Activated T-cell treated with anti-CD3 and anti-CD28 coated beads, Interleukin-2, amount 50 U/mL, for 72 hours (primary cell): ENCODE data around the gene RTCB. TPM values are rescaled to one million over a fixed set of nuclear protein-coding genes. Genes with fewer than 3 reads are reported as not detected.
A peak's percentile ranks its signal among the peaks of the same experiment; 100 is the strongest.

Source experiments
- ATAC-seq, 2 donors: fragments of 150-1000 bp; cut with Tn5 transposase; replicated peaks in 1 of 2; 2 replicates each; pipeline ENCODE4 v1.10.0; 2021; ENCODE audit warnings: moderate library complexity in 2 of 2, mild to moderate bottlenecking in 1 of 2
- DNase-seq, 2 donors: peaks; one replicate each; pipeline ENCODE4 v3.0.0; 2021 to 2022; ENCODE audit warnings: mixed read lengths in 1 of 2
- H3K27ac Mint-ChIP-seq: one replicate; pipeline ENCODE4 v1.8.0; 2022; ENCODE audit warnings: mild to moderate bottlenecking, moderate library complexity, mixed read lengths
- H3K27me3 Mint-ChIP-seq: one replicate; pipeline ENCODE4 v1.8.0; 2022; ENCODE audit warnings: low read depth, mixed read lengths
- H3K36me3 Mint-ChIP-seq, 2 donors: one replicate each; pipeline ENCODE4 v1.8.0; 2022; ENCODE audit warnings: mixed read lengths in 2 of 2, mild to moderate bottlenecking in 1 of 2; ENCODE audit not compliant: insufficient read depth in 2 of 2
- H3K4me1 Mint-ChIP-seq: one replicate; pipeline ENCODE4 v1.8.0; 2022; ENCODE audit warnings: low read depth, mixed read lengths
- H3K4me3 Mint-ChIP-seq, 2 donors: one replicate each; pipeline ENCODE4 v1.8.0; 2022; ENCODE audit warnings: mild to moderate bottlenecking in 2 of 2, mixed read lengths in 2 of 2, moderate library complexity in 2 of 2
- H3K9me3 Mint-ChIP-seq, 2 donors: one replicate each; pipeline ENCODE4 v1.8.0; 2022; ENCODE audit warnings: mixed read lengths in 2 of 2
- total RNA-seq, 2 donors: library from RNA; stranded (reverse); gene quantifications; one replicate each; pipeline ENCODE4 v1.2.3, GENCODE V29; 2022

RTCB gene
- total RNA-seq = 100 to 1,000 TPM; 106 to 107 TPM

DNA sequence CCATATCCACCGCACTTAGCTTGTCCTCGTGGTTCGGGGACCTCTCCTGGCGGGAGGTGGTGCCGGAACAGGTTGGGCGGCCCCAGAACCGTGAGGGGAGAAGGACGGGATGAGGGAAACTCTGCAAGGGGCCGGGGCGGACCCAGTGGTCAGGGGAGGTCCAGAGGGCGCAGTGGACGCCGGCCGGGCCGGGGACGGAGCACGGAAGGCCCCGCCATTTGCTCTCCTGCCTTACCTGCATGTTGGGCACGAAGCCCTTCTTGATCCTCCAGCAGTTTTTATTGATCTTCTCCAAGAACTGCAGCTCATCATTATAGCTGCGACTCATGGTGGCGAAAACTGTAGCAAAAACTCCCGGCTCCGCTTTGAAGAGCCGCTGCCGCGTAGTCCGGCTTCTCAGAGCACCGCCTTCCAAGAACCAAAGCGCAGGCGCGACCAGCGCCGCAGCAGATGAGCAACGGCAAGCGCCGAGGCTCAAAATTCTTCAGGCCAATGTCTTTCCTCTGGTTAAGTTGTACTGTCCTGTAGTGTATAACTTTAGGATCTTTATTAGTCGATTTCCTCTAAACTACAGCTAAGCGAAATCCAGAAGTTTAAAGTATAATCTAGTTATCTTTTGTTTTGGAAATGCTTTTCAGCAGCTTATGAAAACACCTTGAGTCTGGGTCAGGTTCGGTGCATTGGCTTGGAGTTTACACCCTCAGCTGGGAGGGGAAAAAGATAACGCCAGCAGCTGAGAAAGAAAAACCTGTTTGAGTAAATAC is at the start of gene RTCB:
TSS of gene RTCB (minus strand) at position 419 of the 764 bp plus-strand sequence. CDS start at position 328, 91 bp downstream.
- H3K36me3 Mint-ChIP-seq = peaks cover 3 to 12% of the 10 kb centered on the region in 2 donors
- DNase-seq = peak; percentile 92 to 93
- peaks cover 42% of the 10 kb centered on the region for H3K4me1 Mint-ChIP-seq
- H3K4me3 Mint-ChIP-seq = peak within 1 kb of the TSS; percentile 96 to 97
- no peaks in the 10 kb centered on the region for H3K9me3 Mint-ChIP-seq
- peak; percentile 87 to 89 for ATAC-seq
- peaks cover 4% of the 10 kb centered on the region for H3K27me3 Mint-ChIP-seq
- peak within 1 kb of the TSS; percentile 96 for H3K27ac Mint-ChIP-seq

- Mint-ChIP-seq H3K36me3 (no peaks in the 10 kb centered on the region), H3K27me3 (peaks cover 65% of the 10 kb centered on the region), H3K4me3 (no peak overlapping the region), H3K4me1 (no peaks in the 10 kb centered on the region), H3K27ac (no peak overlapping the region), H3K9me3 (no peaks in the 10 kb centered on the region)
- DNase-seq = no peak
- ATAC-seq = no peak
Measured at GRCh38 chr22:32457031-32457430, 45.0 kb upstream of the RTCB start.

DNA sequence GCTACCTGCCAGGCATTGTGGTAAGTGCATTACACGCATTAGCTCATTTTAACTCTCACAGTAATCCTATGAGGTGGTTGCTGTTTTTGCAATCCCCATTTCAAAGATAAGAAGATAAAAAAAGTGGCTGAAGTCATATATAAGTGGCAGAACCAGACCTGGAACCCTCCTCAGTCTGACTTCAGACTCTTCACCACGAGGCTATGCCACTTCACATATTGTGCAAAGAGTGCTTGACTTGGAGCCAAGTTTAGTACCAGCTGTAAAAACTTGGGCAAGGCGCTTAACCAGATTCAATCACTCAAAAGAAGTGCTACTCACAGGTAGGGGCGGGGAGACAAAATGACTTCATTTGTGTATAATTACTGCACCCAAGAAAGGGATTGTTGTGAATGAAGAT is 36.9 kb upstream of the RTCB start:
- ATAC-seq = no peak
- Mint-ChIP-seq H3K27me3 (peaks cover 17% of the 10 kb centered on the region), H3K9me3 (no peaks in the 10 kb centered on the region), H3K36me3 (no peaks in the 10 kb centered on the region), H3K4me1 (no peaks in the 10 kb centered on the region), H3K27ac (no peak overlapping the region), H3K4me3 (no peak overlapping the region)
- DNase-seq = no peak

DNA sequence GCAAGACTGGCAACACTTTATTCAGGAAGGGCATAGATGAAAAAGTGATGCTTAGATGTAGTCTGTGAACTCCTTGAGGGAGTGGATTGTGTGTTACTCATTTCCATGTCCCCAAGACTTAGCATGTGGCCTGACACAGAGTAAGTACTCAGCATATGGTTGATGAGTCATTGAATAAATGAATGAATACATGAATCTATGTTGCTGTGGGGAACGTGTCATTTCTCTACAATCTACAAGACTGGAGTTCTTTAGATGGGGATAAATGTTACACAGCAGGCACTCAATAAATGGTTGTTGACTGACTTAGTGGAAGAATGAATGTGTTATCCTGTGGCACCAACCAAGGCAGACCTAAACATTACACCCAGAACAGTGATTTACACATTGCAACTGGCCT is 34.3 kb upstream of the RTCB start:
- Mint-ChIP-seq H3K27ac (no peak overlapping the region), H3K4me3 (no peak overlapping the region), H3K4me1 (no peaks in the 10 kb centered on the region), H3K36me3 (no peaks in the 10 kb centered on the region), H3K27me3 (peaks cover 9% of the 10 kb centered on the region), H3K9me3 (no peaks in the 10 kb centered on the region)
- ATAC-seq (peak; percentile 81 to 93), DNase-seq (no peak)

- H3K4me1 Mint-ChIP-seq = no peaks in the 10 kb centered on the region
- H3K4me3 Mint-ChIP-seq = no peak overlapping the region
- H3K27me3 Mint-ChIP-seq = peaks cover 9% of the 10 kb centered on the region
- DNase-seq = peak; percentile 4 to 14
- no peaks in the 10 kb centered on the region for H3K9me3 Mint-ChIP-seq
- no peak overlapping the region for H3K27ac Mint-ChIP-seq
- H3K36me3 Mint-ChIP-seq = no peaks in the 10 kb centered on the region
- ATAC-seq = no peak
Measured at GRCh38 chr22:32444068-32444467, 32.0 kb upstream of the RTCB start.

DNA sequence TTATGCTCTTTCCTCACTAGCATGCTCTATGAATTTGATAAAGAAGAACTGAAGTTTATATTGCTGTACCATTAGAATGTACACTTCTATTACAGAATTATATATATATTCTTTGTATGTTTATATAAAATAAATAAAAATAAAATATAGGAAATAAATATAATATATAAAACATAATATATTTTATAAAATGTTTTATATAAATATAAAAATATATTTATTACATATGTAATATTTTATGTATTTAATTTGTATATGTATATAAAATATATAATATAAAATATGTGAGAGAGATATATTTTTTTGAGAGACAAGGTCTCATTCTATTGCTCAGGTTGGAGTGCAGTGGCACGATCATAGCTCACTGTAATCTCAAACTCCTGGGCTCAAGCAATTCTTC is 18.3 kb upstream of the RTCB start:
- no peaks in the 10 kb centered on the region for H3K9me3 Mint-ChIP-seq
- no peak overlapping the region for H3K4me3 Mint-ChIP-seq
- peaks cover 8% of the 10 kb centered on the region for H3K4me1 Mint-ChIP-seq
- H3K27me3 Mint-ChIP-seq = peaks cover 9% of the 10 kb centered on the region
- no peak for ATAC-seq
- DNase-seq = no peak
- no peak overlapping the region for H3K27ac Mint-ChIP-seq
- H3K36me3 Mint-ChIP-seq = no peaks in the 10 kb centered on the region

GRCh38 chr22:32426881-32427280 is 14.8 kb upstream of the RTCB start:
- H3K27me3 Mint-ChIP-seq = peaks cover 25% of the 10 kb centered on the region
- DNase-seq (no peak), ATAC-seq (no peak)
- H3K36me3 Mint-ChIP-seq = no peaks in the 10 kb centered on the region
- no peak overlapping the region for H3K4me3 Mint-ChIP-seq
- no peak overlapping the region for H3K27ac Mint-ChIP-seq
- peaks cover 8% of the 10 kb centered on the region for H3K4me1 Mint-ChIP-seq
- no peaks in the 10 kb centered on the region for H3K9me3 Mint-ChIP-seq

DNA sequence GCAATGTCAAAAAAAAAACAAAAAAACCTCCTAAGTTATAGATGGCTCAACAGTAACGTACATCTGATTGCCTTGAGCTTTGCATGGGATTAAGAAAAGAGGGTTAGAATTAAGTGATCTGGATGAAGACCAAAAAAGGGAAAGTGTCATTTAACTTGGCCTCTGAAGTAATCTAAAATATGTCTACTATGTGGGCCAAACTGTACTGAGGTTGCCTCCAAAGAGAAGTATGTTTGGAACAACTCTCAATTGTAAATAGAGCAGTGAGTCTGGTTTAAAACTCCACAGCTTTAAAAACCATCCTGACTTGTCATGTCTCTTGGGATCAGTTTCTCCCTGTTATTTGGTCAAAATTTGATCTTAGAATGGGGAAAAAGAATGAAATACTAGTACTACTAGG is 11.6 kb upstream of the RTCB start:
- Mint-ChIP-seq H3K36me3 (no peaks in the 10 kb centered on the region), H3K9me3 (no peaks in the 10 kb centered on the region), H3K27ac (no peak overlapping the region), H3K4me1 (peaks cover 8% of the 10 kb centered on the region), H3K4me3 (no peak overlapping the region), H3K27me3 (peaks cover 44% of the 10 kb centered on the region)
- no peak for ATAC-seq
- no peak for DNase-seq

DNA sequence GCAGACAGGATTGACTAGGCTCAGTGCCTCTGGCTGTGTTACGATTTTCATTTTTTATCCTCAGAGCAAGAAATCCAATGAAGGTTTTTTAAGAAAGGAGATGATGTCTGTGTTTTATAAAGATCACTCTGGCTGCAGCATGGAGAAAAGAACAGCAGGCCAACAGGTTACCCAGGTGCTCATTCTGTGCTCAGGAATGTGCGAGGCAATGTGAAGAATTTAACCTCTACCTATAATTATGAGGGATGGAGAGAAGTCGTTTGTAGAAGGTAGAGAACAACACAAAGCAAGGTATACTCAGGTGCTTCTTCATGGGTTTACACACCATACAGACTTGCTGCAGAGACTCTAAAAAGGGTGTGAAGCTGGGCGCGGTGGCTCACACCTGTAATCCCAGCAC is 10.0 kb upstream of the RTCB start:
- Mint-ChIP-seq H3K36me3 (no peaks in the 10 kb centered on the region), H3K4me3 (no peak overlapping the region), H3K27ac (no peak overlapping the region), H3K4me1 (no peaks in the 10 kb centered on the region), H3K9me3 (no peaks in the 10 kb centered on the region), H3K27me3 (peaks cover 37% of the 10 kb centered on the region)
- ATAC-seq (no peak), DNase-seq (no peak)

DNA sequence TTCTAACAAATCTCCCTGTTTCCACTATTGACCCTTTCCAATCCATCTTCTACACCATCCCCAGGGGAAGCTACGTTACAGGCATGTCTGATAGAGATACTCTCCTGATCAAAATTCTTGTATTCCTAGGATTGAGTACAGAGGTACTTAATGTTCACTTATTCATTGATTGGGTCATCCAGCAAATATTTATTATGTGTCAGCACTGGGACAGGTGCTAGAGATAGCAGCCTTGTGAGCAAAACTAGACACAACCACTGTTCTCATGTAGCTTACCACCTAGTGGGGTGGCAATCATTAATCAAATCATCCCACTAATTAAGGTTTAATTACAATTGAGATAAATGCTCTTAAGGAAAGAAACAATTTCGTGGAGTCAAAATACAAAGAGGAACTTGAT is 9.4 kb upstream of the RTCB start:
- no peak for DNase-seq
- Mint-ChIP-seq H3K9me3 (no peaks in the 10 kb centered on the region), H3K36me3 (no peaks in the 10 kb centered on the region), H3K27ac (no peak overlapping the region), H3K4me1 (no peaks in the 10 kb centered on the region), H3K4me3 (no peak overlapping the region), H3K27me3 (peaks cover 42% of the 10 kb centered on the region)
- no peak for ATAC-seq

- H3K27ac Mint-ChIP-seq = no peak overlapping the region
- ATAC-seq = no peak
Measured at GRCh38 chr22:32417906-32418305, 5.9 kb upstream of the RTCB start.

DNA sequence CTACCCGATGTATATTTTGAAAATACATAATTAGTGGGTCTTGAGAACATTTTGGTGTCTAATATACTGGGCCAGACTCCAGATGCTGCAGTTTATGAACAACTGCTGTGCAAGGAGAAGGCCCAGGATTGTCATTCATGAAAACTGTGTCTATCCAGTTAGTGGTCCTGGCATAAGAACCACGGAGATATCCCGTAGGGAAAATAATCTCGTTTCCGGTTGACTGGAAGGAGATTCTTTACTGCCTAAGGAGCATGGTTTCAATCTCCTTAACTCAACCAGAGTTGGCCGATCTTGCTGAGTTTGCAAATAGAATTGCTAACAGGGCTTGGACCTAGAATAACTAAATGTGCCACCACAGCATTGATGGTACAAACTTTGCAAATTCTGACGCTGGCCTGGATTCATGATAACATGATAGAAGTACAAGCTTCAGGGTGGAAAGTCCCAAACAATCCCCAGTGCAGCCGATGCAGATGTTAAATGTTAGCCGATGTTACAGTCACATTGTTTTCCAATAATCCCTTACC is 4.6 kb upstream of the RTCB start:
- H3K27me3 Mint-ChIP-seq = peaks cover 21% of the 10 kb centered on the region
- H3K27ac Mint-ChIP-seq = no peak overlapping the region
- no peak for DNase-seq
- H3K9me3 Mint-ChIP-seq = no peaks in the 10 kb centered on the region
- no peak overlapping the region for H3K4me3 Mint-ChIP-seq
- peaks cover 8% of the 10 kb centered on the region for H3K4me1 Mint-ChIP-seq
- H3K36me3 Mint-ChIP-seq = peaks cover 2% of the 10 kb centered on the region in 2 donors
- no peak for ATAC-seq

More at GRCh38 chr22:32417906-32418305, 5.9 kb upstream of the RTCB start:
- no peak overlapping the region for H3K4me3 Mint-ChIP-seq
- H3K27me3 Mint-ChIP-seq = peaks cover 34% of the 10 kb centered on the region
- no peak for DNase-seq
- no peaks in the 10 kb centered on the region for H3K36me3 Mint-ChIP-seq
- no peaks in the 10 kb centered on the region for H3K9me3 Mint-ChIP-seq
- peaks cover 8% of the 10 kb centered on the region for H3K4me1 Mint-ChIP-seq

DNA sequence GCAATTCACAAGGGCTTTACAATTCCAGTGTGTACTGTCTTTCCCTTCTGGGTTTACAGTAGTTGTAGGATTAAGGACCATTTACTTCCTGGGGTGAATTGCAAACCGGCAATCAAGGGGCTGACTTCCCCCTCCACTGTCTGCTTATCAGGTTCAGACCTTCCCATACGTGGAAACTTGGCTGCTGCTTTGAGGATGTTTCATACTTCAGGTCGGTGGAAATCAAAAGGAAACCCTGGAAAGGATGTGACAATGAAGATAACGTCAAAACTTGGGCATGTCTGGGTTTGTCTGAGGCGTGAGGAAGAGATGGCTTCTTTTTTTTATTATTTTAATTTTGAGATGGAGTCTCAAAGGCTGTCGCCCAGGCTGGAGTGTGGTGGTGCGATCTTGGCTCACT is 2.1 kb upstream of the RTCB start:
- H3K36me3 Mint-ChIP-seq = peaks cover 2 to 3% of the 10 kb centered on the region in 2 donors
- H3K27ac Mint-ChIP-seq = no peak overlapping the region
- H3K27me3 Mint-ChIP-seq = peaks cover 4% of the 10 kb centered on the region
- ATAC-seq = no peak
- peaks cover 25% of the 10 kb centered on the region for H3K4me1 Mint-ChIP-seq
- no peak overlapping the region for H3K4me3 Mint-ChIP-seq
- H3K9me3 Mint-ChIP-seq = no peaks in the 10 kb centered on the region
- DNase-seq = no peak

DNA sequence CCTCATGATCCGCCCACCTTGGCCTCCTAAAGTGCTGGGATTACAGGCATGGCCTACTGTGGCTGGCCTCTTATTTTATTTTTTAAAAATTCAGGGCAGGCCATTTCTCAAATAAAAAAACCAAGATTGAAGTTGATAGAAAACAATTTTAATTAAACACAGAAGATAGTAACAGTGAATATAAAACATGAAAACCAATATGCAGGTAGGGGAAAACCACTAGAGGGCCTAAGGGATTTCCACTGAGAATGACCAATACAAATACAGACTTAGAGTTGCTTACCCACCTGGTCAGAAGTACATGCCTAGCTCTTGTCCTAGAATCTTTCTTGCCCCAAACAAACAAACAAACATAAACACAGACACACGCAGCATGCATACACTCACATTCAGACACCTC is 1.7 kb upstream of the RTCB start:
- Mint-ChIP-seq H3K27ac (peak overlapping the region; percentile 38), H3K4me3 (no peak overlapping the region), H3K27me3 (peaks cover 4% of the 10 kb centered on the region), H3K36me3 (peaks cover 2 to 6% of the 10 kb centered on the region in 2 donors), H3K9me3 (no peaks in the 10 kb centered on the region), H3K4me1 (peaks cover 26% of the 10 kb centered on the region)
- ATAC-seq (no peak), DNase-seq (no peak)
